ENCODE measurements around the gene SHISA2. TPM values are rescaled to one million over a fixed set of nuclear protein-coding genes. Genes with fewer than 3 reads are reported as not detected.
"Not testable (repeated sequence)": the region's sequence is repeated elsewhere in the genome, so short reads cannot be mapped to it uniquely, and the experiment has no call there.

Gene SHISA2
- polyA plus RNA-seq (2012; ENCODE audit: missing spikeins) = not detected

DNA sequence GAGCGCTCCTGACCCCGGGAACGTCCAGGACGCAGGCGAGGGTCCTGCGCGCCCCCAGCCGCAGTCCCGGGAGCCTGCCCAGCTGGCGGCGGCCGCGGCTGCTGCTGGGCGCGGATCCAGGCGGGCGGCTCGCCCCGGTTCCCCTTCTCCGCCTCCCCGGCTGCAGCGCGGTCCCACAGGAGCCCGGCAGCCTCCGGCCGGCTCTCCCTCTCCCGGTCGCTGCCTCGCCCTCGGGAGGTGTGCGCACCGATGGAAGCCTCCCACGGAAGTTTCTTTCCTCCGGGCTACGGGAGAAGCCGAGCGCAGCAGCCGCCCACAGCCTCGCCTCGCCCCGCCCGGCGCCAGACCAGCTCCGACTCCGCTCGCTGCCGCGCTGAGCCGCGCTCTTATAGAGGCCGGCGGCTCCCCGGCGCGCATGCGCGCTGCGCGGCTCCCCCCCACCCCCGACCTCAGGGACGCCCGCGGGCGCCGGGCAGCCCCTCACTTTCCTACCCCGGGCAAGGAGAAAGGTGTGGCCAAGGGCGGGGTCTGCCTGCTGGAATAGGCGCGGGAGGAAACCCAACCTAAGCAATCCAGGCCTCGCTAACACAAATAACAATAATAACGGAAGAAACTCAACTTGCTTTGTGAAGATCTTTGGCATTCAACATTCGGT lies at the start of gene SHISA2:
Gene SHISA2, minus strand, starts transcription at position 360 of the 655 bp plus-strand sequence. CDS start 1,041 bp downstream, outside the sequence.
- FAIRE-seq = no peak
- TF ChIP-seq POLR2A (IDR thresholded peaks at IDR 0.05; ENCODE audit: low read depth, low read length) (no peak), POLR2AphosphoS5 (IDR thresholded peaks at IDR 0.05; ENCODE audit: low read depth, low read length) (no peak), TAF1 (IDR thresholded peaks at IDR 0.05; ENCODE audit: borderline replicate concordance, low read depth, low read length) (no peak)
- peak; percentile 39 for DNase-seq (ENCODE audit: insufficient read length)

DNA sequence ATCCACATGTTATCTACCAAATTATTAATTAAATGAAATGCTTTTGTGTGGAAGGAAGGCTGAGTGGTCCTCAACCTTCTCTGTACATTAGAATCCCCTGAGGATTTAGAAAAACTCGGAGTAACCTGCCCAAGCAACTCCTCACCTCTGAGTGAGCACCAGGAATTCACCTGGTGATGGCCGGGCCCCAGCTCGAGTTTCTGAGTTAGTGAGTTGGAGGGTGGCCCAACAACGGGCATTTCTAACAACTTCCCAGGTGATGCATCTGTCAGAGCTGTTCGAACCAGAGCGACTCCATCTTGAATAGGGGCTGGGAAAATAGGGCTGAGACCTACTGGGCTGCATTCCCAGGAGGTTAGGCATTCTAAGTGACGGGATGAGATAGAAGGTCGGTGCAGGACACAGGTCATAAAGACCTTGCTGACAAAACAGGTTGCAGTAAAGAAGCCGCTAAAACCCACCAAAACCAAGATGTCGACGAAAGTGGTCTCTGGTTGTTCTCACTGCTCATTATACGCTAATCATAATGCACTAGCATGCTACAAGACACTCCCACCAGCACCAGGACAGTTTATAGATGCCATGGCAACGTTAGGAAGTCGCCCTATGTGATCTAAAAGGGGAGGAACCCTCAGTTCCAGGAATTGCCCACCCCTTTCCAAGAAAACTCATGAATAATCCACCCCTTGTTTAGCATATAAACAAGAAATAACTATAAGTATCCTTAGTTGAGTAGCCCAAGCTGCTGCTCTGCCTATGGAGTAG lies 44.2 kb upstream of the SHISA2 start:
- FAIRE-seq = no peak
- no peak for DNase-seq (ENCODE audit: insufficient read length)
- TF ChIP-seq POLR2A (IDR thresholded peaks at IDR 0.05; ENCODE audit: low read depth, low read length) (no peak), POLR2AphosphoS5 (IDR thresholded peaks at IDR 0.05; ENCODE audit: low read depth, low read length) (no peak), TAF1 (IDR thresholded peaks at IDR 0.05; ENCODE audit: borderline replicate concordance, low read depth, low read length) (no peak)

DNA sequence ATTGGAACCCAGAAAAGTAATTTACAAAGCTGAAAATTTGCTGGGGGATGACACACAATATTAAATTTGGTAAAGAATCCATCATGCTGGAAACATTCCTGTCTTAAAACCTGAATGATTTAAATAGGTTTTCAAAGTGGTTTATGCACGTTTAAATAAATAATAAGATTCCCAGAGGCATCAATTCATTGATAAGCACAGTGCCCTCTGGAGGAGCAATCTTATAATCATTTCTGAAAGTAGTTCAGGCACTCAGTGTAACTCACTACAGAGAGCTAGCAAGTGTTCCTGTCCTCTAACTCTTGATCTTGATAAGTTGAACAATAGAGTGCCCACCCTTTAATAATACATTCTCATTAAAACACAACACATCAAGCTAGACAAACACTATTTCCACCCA lies 43.5 kb upstream of the SHISA2 start:
- FAIRE-seq (no peak), DNase-seq (ENCODE audit: insufficient read length) (no peak)
- no peak for TF ChIP-seq TAF1 (IDR thresholded peaks at IDR 0.05; ENCODE audit: borderline replicate concordance, low read depth, low read length)
- no peak for TF ChIP-seq POLR2AphosphoS5 (IDR thresholded peaks at IDR 0.05; ENCODE audit: low read depth, low read length)
- no peak for TF ChIP-seq POLR2A (IDR thresholded peaks at IDR 0.05; ENCODE audit: low read depth, low read length)

DNA sequence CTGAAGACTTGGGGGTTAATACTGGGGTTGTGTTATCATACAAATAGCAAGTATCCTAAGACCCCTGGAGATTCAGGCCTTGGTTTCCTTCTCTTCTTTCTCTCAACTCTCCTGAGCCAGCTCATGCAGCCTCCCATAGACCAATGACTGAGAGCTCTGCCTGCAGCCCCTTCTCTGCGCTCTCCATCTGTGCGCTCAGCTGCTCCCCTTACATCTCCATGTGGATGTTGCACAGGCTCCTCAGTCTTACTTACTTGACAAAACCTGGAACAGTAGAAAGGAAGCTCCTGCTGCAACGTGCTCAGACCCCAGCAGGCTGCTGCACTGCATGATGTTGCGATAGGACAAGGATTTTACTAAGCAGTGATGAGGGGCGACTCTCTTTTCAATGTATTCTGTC lies 25.0 kb upstream of the SHISA2 start:
- not testable (repeated sequence) for DNase-seq (ENCODE audit: insufficient read length); FAIRE-seq

DNA sequence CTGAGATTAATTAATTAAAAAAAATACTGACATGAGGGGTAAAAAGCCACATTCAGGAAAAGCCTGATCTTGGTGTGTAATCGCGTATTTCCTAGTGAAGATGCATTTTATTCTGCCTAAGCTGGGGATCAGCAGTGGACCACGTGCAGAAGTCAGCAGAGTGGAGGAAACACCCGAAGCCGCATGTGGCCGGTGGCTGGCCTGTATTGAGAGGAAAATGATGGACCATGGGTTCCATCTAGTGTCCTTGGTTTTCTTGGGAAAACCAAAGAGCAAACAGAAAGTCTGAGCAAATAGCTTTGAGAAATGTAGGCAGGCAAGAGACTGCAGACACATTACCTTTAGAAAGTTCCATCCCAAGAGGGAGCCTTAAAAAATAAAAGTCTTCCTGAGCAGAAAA lies 23.7 kb upstream of the SHISA2 start:
- DNase-seq (ENCODE audit: insufficient read length) (no peak), FAIRE-seq (no peak)
- TF ChIP-seq POLR2AphosphoS5 (IDR thresholded peaks at IDR 0.05; ENCODE audit: low read depth, low read length) (no peak), TAF1 (IDR thresholded peaks at IDR 0.05; ENCODE audit: borderline replicate concordance, low read depth, low read length) (no peak), POLR2A (IDR thresholded peaks at IDR 0.05; ENCODE audit: low read depth, low read length) (no peak)

DNA sequence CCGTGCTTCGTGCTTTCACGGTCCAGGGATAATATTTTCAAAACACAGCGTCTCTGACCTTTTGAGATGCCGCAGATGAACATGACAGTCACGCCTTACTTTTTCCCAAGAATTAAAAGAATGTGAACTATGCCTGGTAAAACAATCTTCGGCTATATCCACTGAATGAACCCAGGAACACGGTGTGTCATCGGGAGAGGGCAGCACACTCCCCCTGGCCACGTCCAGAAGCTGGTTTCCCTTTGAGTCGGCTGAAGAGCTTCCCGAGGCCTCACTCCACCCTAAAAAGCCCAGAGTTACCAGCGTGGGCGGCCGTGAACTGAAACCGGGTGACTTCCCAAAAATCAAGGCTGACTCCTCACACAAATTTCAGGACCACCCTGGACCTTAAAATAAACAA lies 22.9 kb upstream of the SHISA2 start:
- TF ChIP-seq POLR2AphosphoS5 (IDR thresholded peaks at IDR 0.05; ENCODE audit: low read depth, low read length) = no peak
- TF ChIP-seq TAF1 (IDR thresholded peaks at IDR 0.05; ENCODE audit: borderline replicate concordance, low read depth, low read length) = no peak
- no peak for TF ChIP-seq POLR2A (IDR thresholded peaks at IDR 0.05; ENCODE audit: low read depth, low read length)
- DNase-seq (ENCODE audit: insufficient read length) (no peak), FAIRE-seq (no peak)

DNA sequence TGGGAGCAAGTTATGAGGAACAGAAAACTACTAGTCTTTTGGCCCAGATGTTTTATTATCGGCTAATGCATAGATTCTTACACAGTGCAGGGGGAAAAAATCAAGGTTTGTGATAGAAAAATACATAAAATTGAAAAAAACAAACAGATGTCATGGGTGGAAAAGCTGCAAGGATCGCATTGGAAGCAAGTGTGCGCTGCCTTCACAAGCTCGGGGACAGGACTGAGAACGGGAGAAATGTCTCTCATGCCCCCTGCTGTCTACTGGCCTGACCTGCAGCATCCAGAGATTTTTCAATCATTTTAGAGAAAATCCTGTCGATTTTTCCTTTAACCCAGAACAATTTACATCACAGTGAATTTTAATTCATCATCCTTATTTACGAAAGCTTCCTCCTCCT lies 20.5 kb upstream of the SHISA2 start:
- FAIRE-seq = peak; percentile 97
- not testable (repeated sequence) for DNase-seq (ENCODE audit: insufficient read length)

DNA sequence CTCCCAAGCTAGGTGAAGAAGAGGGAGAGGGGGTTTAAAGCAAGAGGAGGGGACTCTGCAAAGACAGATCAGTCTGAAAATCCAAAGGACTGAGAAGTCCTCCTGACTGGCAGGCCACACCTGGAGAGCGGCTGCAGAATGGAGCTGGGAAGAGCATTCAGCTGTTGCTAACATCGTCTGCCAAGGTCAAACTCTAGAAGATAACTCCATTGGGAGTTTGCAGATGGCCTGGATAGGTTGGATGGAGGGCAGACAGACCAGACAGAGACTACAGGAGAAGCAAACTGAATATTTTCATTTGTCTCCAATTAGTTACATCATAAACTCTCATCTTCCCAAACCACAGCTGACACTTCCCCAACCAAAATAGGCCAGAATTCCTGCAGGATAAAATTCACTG lies 19.9 kb upstream of the SHISA2 start:
- DNase-seq (ENCODE audit: insufficient read length) (no peak), FAIRE-seq (no peak)
- TF ChIP-seq TAF1 (IDR thresholded peaks at IDR 0.05; ENCODE audit: borderline replicate concordance, low read depth, low read length) = no peak
- no peak for TF ChIP-seq POLR2AphosphoS5 (IDR thresholded peaks at IDR 0.05; ENCODE audit: low read depth, low read length)
- no peak for TF ChIP-seq POLR2A (IDR thresholded peaks at IDR 0.05; ENCODE audit: low read depth, low read length)

DNA sequence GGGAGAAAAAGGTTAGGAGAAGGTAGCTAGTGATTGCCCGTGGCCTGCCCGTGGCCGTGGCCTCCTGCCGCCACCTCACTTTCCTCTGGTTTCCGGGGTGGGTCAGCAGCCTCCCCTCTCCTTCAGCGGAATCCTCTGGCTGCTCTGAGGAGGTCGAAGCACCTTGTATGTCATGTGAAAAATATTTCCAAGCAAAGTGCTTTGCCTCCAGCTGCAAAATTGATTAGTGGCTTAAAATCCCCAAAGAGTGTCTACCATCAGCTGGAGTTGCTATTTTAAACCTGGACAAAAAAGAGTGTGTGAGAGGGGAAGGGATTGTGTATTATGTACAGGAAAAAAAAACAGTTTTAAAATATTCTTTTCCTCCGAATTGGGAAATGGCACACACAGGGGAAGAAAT lies 17.8 kb upstream of the SHISA2 start:
- DNase-seq (ENCODE audit: insufficient read length); FAIRE-seq: not testable (repeated sequence)

DNA sequence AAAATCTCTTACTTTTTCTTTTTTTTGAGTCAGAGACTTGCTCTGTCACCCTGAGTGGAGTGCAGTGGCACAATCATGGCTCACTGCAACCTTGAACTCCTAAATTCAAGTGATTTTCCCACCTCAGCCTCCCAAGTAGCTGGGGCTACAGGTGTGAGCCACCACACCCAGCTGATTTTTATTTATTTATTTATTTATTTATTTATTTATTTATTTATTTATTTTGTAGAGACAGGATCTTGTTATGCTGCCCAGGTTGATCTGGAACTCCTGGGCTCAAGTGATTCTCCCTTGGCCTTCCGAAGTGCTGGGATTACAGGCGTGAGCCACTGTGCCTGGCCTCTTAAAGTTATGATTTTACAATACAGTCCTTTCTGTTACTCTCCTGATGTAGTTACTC lies 16.6 kb upstream of the SHISA2 start:
- not testable (repeated sequence) for DNase-seq (ENCODE audit: insufficient read length); FAIRE-seq

DNA sequence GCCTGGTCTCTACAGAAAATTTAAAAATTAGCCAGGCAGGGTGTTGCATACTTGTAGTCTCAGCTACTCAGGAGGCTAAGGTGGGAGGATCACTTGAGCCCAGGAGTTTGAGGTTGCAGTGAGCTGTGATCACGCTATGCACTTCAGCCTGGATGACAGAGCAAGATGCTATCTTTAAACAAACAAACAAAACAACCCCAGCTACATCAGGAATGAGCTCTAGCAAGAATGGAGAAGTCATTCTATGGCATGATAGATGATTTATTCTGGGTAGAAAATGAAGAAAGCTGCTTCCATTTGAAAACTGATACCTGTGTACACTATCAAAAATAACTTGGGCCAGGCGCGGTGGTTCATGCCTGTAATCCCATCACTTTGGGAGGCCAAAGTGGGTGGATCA lies 15.8 kb upstream of the SHISA2 start:
- TF ChIP-seq TAF1 (IDR thresholded peaks at IDR 0.05; ENCODE audit: borderline replicate concordance, low read depth, low read length) (no peak), POLR2A (IDR thresholded peaks at IDR 0.05; ENCODE audit: low read depth, low read length) (no peak), POLR2AphosphoS5 (IDR thresholded peaks at IDR 0.05; ENCODE audit: low read depth, low read length) (no peak)
- FAIRE-seq (no peak), DNase-seq (ENCODE audit: insufficient read length) (no peak)

DNA sequence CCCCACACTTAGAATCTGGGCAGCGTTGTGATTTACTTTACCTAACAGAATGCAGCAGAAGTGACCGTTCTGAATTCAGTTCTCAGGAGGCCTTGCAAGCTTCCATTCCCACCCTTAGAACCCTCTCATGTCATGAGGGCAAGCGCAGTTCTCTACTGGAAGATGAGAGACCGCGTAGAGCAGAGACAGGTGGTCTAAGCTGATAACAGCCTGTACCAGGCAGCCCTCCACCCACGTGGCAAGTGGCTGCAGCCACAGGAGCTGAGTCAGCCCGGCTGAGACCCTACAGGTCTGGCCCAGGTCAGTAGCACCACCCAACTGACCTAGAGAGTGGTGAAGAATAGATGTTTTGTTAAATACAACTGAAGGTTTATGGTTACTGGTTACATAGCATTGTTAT lies 14.7 kb upstream of the SHISA2 start:
- FAIRE-seq; DNase-seq (ENCODE audit: insufficient read length): not testable (repeated sequence)

DNA sequence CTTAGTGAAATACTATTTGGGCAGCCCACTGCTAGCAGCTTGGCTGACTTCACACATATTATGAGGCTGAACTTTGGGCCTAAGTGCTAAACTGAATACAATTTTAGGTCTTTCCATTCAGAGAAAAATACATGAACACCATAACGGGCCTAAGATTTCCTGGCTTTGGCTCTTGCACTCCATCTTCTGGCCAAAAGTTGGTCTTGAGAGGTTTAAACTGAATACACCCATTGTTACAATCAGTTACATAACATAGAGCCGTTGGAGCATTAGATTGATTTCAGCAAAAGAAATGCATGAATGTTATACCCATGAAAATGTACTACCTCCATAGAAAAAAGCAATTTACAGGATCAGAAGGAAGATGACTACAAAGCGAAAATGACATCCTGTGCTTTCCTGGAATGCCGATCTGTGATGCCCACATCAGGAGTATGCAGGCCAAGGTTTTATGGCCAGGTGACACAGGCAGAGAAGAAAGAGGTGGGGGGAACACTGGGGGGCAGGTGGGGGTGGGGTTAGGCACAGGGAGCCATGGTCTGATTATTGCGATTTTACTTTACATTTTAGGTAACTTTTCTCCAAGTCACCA lies 11.1 kb upstream of the SHISA2 start:
- DNase-seq (ENCODE audit: insufficient read length) = no peak
- FAIRE-seq = no peak
- TF ChIP-seq TAF1 (IDR thresholded peaks at IDR 0.05; ENCODE audit: borderline replicate concordance, low read depth, low read length) = no peak
- no peak for TF ChIP-seq POLR2AphosphoS5 (IDR thresholded peaks at IDR 0.05; ENCODE audit: low read depth, low read length)
- TF ChIP-seq POLR2A (IDR thresholded peaks at IDR 0.05; ENCODE audit: low read depth, low read length) = no peak

Data from GM12892 (cell line).